Measurements from ENCODE around the gene RAB40C. TPM values are rescaled to one million over a fixed set of nuclear protein-coding genes. Genes with fewer than 3 reads are reported as not detected.

Gene RAB40C
- total and polyA plus RNA-seq, 10 of the 15 experiments (the other 5 are each of a cell fraction or from before 2014, with no cell fraction given): 0.06 to 12.8 (median 4.6) TPM

GRCh38 chr16:674968-675883 lies 85.4 kb downstream of the RAB40C start, which contains the start of gene RHBDL1 (continued):
- TF ChIP-seq PML (IDR thresholded peaks at IDR 0.05; ENCODE audit: low read length) (no peak), EZH2 (IDR thresholded peaks at IDR 0.05; ENCODE audit: borderline replicate concordance, control insufficient read depth, low read depth, low read length) (no peak), ZBTB4 (CRISPR knock-in tag; IDR thresholded peaks at IDR 0.05) (no peak), ZBTB40 (IDR thresholded peaks at IDR 0.05; ENCODE audit: borderline replicate concordance) (no peak), ATF3 (IDR thresholded peaks at IDR 0.05; ENCODE audit: borderline replicate concordance, extremely low read depth, low read depth, low read length) (no peak), YY1 (IDR thresholded peaks at IDR 0.05; ENCODE audit: low read depth, low read length) (no peak), ZNF384 (IDR thresholded peaks at IDR 0.05; ENCODE audit: borderline replicate concordance, low read depth, low read length) (no peak), IRF5 (IDR thresholded peaks at IDR 0.05; ENCODE audit: borderline replicate concordance) (no peak), BCL11A (IDR thresholded peaks at IDR 0.05; ENCODE audit: low read depth, low read length) (no peak), ZNF207 (IDR thresholded peaks at IDR 0.05; ENCODE audit: borderline replicate concordance) (no peak), KDM1A (IDR thresholded peaks at IDR 0.05; ENCODE audit: borderline replicate concordance) (no peak)
